HG03432 (cell line): ENCODE results near the gene UBL4A.
A peak's percentile ranks its signal among the peaks of the same experiment; 100 is the strongest.

Source experiments
- ATAC-seq: cut with Tn5 transposase; IDR thresholded peaks from one replicate; pipeline ENCODE4 v1.9.1; 2021; ENCODE audit warnings: mild to moderate bottlenecking, moderate library complexity; ENCODE audit not compliant: unreplicated experiment

UBL4A gene

GRCh38 chrX:154466036-154466435 lies 20.4 kb downstream of the UBL4A start:
- ATAC-seq: no peak

- no peak for ATAC-seq
Observed at GRCh38 chrX:154465601-154466000, 20.8 kb downstream of the UBL4A start.

- ATAC-seq: no peak
Observed at GRCh38 chrX:154464806-154465365, 21.5 kb downstream of the UBL4A start.

- no peak for ATAC-seq
Observed at GRCh38 chrX:154463611-154464220, 22.7 kb downstream of the UBL4A start.

GRCh38 chrX:154462396-154462795 lies 24.0 kb downstream of the UBL4A start:
- ATAC-seq: no peak

GRCh38 chrX:154460326-154460725 lies 26.1 kb downstream of the UBL4A start:
- ATAC-seq: no peak

GRCh38 chrX:154459832-154460231 lies 26.6 kb downstream of the UBL4A start:
- ATAC-seq: no peak

GRCh38 chrX:154458954-154459778 lies 27.2 kb downstream of the UBL4A start:
- no peak for ATAC-seq

GRCh38 chrX:154458116-154458953 lies 28.1 kb downstream of the UBL4A start, which contains the start of gene PLXNA3:
Gene PLXNA3, plus strand, starts transcription at chrX:154458281. Its CDS starts 1,903 bp downstream, at chrX:154460184.
- peak; percentile 64 for ATAC-seq

- ATAC-seq: peak; percentile 61
Observed at GRCh38 chrX:154457491-154458115, 28.8 kb downstream of the UBL4A start.

- ATAC-seq: no peak
Observed at GRCh38 chrX:154452823-154453222, 33.6 kb downstream of the UBL4A start.

- no peak for ATAC-seq
Observed at GRCh38 chrX:154450312-154450711, 36.1 kb downstream of the UBL4A start.

- ATAC-seq: no peak
Observed at GRCh38 chrX:154449618-154450017, 36.8 kb downstream of the UBL4A start.

GRCh38 chrX:154448484-154448883 lies 37.9 kb downstream of the UBL4A start:
- ATAC-seq: no peak

- ATAC-seq: no peak
Observed at GRCh38 chrX:154446430-154446829, 40.0 kb downstream of the UBL4A start.

- no peak for ATAC-seq
Observed at GRCh38 chrX:154445776-154446175, 40.6 kb downstream of the UBL4A start.

- ATAC-seq: no peak
Observed at GRCh38 chrX:154444755-154445246, 41.6 kb downstream of the UBL4A start.

- peak; percentile 79 for ATAC-seq
Observed at GRCh38 chrX:154443992-154444754, 42.2 kb downstream of the UBL4A start, which contains the start of gene FAM50A. Gene FAM50A, plus strand, starts transcription at chrX:154444141. Its CDS starts 95 bp downstream, at chrX:154444236.

GRCh38 chrX:154443479-154443910 lies 42.9 kb downstream of the UBL4A start:
- no peak for ATAC-seq
